Peyer's patch (tissue), 4 donors: ENCODE results near the gene AOX1.

Experiments used
- CTCF ChIP-seq, 6 experiments: fragments of 450-650 bp in 4 of 6; fragments of 200-600 bp in 2 of 6; sonication (generic) in 1 of 6; IDR thresholded peaks; one replicate each; pipeline ENCODE4 v1.5.1; 2017 to 2019; ENCODE audit warnings: antibody characterized with exemption in 6 of 6, mild to moderate bottlenecking in 3 of 6, moderate library complexity in 1 of 6
- POLR2A ChIP-seq, 2 donors: fragments of 450-650 bp; IDR thresholded peaks; one replicate each; pipeline ENCODE4 v1.5.1; 2017; ENCODE audit warnings: antibody characterized with exemption in 2 of 2, mild to moderate bottlenecking in 2 of 2, moderate library complexity in 2 of 2

- TF ChIP-seq CTCF (IDR thresholded peaks at IDR 0.05) (no peak), POLR2A (IDR thresholded peaks at IDR 0.05) (no peak)
These were observed 18.9 kb downstream of the AOX1 start for GRCh38 chr2:200604571-200605255.
